Mesothelial cell of epicardium (in vitro differentiated cells): Measurements from ENCODE around the gene USP36. TPM values are rescaled to one million over a fixed set of nuclear protein-coding genes. Genes with fewer than 3 reads are reported as not detected.
A peak's percentile ranks its signal among the peaks of the same experiment; 100 is the strongest.
"Not testable (repeated sequence)": the region's sequence is repeated elsewhere in the genome, so short reads cannot be mapped to it uniquely, and the experiment has no call there.

Experiments
- DNase-seq, 2 experiments: peaks; one replicate each; pipeline ENCODE4 v3.0.0; 2021; ENCODE audit warnings: low spot score in 2 of 2; ENCODE audit not compliant: unreplicated experiment in 2 of 2
- H3K27ac Mint-ChIP-seq: 2 replicates; pipeline ENCODE4 v1.8.0; 2021; ENCODE audit warnings: mixed read lengths
- H3K27me3 Mint-ChIP-seq: 2 replicates; pipeline ENCODE4 v1.8.0; 2021; ENCODE audit warnings: low read depth, mixed read lengths
- H3K36me3 Mint-ChIP-seq: 2 replicates; pipeline ENCODE4 v1.8.0; 2021; ENCODE audit warnings: mixed read lengths
- H3K4me1 Mint-ChIP-seq: 2 replicates; pipeline ENCODE4 v1.8.0; 2021; ENCODE audit warnings: mixed read lengths
- H3K4me3 Mint-ChIP-seq: 2 replicates; pipeline ENCODE4 v1.8.0; 2021; ENCODE audit warnings: mild to moderate bottlenecking, moderate library complexity, mixed read lengths
- H3K9me3 Mint-ChIP-seq: 2 replicates; pipeline ENCODE4 v1.8.0; 2021; ENCODE audit warnings: mixed read lengths
- total RNA-seq: library from RNA; stranded (reverse); gene quantifications from 3 replicates; pipeline ENCODE4 v1.2.1, GENCODE V29; 2021
- TF ChIP-seq, protein P1 (sequence below): fragments of 200-600 bp; sonication (generic); IDR thresholded peaks from one replicate; pipeline ENCODE4 v1.5.0; 2021; ENCODE audit warnings: antibody characterized with exemption; ENCODE audit not compliant: unreplicated experiment

The USP36 gene
- total RNA-seq, 1 donor from 2014 or later = 62.0 TPM

DNA sequence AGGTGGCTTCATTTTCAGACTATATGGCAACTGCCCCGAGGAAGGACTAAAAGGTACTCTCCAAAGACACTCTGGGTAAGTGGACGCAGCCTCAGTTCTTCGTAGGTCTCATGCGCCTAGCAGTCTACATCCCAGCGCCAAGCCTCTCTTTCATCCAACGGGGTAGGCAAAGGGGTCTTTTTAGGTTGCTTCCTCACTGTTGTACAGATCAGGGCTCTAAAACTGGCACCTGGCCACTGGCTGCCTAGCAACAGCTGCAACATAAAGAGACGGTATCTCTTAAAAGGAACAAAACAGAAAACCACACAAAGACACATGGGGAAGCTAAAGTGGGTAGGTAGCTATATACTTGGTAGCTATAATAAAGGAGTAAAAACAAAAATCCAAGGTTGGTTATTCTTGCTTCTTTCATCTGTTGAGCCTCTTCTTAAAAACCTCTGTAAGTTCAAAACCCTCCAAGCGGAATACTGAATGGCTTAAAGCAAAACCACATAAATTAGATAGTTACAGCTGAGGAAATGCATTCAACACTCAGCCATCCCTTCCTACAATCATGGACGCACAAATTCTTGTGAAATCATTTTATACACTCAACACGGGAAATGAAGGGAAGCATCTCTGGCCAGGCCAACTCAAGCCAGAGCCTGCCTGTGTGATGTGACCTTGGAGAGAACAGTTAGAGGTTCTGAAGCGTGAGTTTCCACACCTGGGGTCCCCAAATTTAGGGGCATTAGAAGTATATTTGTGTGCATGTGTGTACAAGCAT lies 81.2 kb downstream of the USP36 start:
- Mint-ChIP-seq H3K9me3 (no peaks in the 10 kb centered on the region), H3K4me3 (no peak overlapping the region), H3K36me3 (no peaks in the 10 kb centered on the region), H3K27ac (peak overlapping the region; percentile 64), H3K27me3 (no peaks in the 10 kb centered on the region), H3K4me1 (peaks cover 39% of the 10 kb centered on the region)
- TF ChIP-seq, protein P1, sequence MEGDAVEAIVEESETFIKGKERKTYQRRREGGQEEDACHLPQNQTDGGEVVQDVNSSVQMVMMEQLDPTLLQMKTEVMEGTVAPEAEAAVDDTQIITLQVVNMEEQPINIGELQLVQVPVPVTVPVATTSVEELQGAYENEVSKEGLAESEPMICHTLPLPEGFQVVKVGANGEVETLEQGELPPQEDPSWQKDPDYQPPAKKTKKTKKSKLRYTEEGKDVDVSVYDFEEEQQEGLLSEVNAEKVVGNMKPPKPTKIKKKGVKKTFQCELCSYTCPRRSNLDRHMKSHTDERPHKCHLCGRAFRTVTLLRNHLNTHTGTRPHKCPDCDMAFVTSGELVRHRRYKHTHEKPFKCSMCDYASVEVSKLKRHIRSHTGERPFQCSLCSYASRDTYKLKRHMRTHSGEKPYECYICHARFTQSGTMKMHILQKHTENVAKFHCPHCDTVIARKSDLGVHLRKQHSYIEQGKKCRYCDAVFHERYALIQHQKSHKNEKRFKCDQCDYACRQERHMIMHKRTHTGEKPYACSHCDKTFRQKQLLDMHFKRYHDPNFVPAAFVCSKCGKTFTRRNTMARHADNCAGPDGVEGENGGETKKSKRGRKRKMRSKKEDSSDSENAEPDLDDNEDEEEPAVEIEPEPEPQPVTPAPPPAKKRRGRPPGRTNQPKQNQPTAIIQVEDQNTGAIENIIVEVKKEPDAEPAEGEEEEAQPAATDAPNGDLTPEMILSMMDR = no peak
- DNase-seq = peak in 1 of 2 experiments; percentile 63

DNA sequence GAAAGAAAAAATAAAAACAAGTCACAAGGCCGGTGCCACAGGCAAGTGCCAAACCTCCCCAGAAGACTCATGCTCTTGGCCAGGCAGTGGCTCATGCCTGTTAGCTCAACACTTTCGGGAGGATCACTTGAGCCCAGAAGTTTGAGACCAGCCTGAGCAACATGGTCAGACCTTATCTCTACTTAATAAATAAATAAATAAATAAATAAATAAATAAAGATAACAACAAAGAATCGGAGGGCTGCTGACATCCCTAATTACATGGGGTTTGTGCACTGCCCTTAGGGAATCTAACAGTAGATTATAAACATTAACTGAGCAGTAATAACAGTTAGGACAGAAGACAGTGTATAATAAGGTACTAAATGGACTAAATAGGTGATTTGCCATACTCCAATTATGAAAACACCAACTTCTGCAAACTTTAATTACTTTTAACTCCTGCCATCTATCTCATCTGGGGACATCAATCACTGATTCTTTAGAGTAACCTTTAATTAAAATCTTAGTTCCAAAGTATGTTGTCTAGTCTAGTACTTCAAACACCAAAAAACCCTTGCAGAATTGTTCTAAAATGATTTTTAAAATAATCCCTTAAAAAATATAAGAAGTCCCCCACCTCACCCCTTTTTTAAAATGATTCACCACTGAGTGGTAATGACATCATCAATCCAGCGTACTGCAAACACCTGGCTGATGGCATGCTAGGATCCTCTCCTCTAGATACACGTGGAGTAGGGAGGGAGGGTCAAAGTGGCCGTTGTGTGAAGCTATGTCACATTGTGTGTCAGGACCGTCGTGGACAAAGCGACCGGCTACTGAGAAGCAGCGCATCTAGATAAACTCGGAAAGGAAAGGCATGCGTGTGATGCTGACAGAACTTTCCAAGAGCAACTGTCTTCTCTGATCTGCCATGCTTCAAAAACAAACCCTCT lies 87.0 kb downstream of the USP36 start:
- H3K4me1 Mint-ChIP-seq = peaks cover 11% of the 10 kb centered on the region
- no peaks in the 10 kb centered on the region for H3K27me3 Mint-ChIP-seq
- TF ChIP-seq, protein P1 = no peak
- H3K9me3 Mint-ChIP-seq = no peaks in the 10 kb centered on the region
- no peaks in the 10 kb centered on the region for H3K36me3 Mint-ChIP-seq
- no peak overlapping the region for H3K4me3 Mint-ChIP-seq
- no peak for DNase-seq
- no peak overlapping the region for H3K27ac Mint-ChIP-seq

DNA sequence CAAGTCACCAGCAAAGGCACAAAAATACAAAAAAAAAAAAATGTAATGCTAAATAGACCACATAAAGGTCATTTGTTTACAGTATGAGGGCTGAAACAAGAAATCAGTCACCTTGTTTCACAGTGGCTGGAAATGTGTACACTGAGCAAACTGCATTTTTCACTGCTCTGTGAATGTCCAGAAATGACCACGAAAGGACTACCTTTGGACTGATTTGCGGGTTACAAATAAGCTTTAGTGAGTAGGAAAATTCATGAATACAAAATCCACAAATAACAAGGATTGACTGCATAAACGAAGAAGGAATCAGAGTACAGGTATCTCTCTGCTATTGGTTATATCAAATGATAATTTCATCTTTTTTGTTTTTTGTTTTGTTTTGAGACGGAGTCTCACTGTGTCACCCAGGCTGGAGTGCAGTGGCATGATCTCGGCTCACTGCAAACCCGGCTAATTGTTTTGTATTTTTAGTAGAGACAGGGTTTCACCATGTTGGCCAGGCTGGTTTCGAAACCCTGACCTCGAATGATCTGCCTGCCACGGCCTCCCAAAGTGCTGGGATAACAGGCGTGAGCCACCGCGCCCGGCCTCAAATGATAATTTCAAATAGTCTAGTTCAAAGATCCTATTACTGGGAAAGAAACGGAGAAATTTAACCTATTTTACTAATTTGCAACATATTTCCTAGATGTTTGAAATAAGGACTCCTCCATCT lies 89.0 kb downstream of the USP36 start:
- H3K27me3 Mint-ChIP-seq = no peaks in the 10 kb centered on the region
- no peaks in the 10 kb centered on the region for H3K36me3 Mint-ChIP-seq
- H3K4me1 Mint-ChIP-seq = peaks cover 1% of the 10 kb centered on the region
- TF ChIP-seq, protein P1 = no peak
- no peak for DNase-seq
- H3K27ac Mint-ChIP-seq = no peak overlapping the region
- H3K9me3 Mint-ChIP-seq = no peaks in the 10 kb centered on the region
- no peak overlapping the region for H3K4me3 Mint-ChIP-seq

DNA sequence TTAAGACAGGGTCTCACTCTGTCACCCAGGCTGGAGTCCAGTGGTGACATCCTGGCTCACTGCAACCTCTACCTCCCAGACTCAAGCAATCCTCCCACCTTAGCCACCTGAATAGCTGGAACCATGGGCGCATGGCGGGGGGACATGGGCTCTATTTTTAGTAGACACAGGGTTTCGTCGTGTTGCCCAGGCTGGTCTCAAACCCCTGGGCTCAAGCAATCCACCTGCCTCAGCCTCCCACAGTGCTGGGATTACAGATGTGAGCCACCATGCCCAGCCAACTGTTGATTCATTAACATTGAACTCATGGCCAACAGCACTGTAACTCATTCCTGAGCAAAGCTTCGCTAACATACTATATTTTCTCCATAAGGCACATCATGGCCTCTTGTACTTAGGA lies 89.6 kb downstream of the USP36 start:
- not testable (repeated sequence) for H3K4me1 Mint-ChIP-seq, H3K4me3 Mint-ChIP-seq, H3K36me3 Mint-ChIP-seq

DNA sequence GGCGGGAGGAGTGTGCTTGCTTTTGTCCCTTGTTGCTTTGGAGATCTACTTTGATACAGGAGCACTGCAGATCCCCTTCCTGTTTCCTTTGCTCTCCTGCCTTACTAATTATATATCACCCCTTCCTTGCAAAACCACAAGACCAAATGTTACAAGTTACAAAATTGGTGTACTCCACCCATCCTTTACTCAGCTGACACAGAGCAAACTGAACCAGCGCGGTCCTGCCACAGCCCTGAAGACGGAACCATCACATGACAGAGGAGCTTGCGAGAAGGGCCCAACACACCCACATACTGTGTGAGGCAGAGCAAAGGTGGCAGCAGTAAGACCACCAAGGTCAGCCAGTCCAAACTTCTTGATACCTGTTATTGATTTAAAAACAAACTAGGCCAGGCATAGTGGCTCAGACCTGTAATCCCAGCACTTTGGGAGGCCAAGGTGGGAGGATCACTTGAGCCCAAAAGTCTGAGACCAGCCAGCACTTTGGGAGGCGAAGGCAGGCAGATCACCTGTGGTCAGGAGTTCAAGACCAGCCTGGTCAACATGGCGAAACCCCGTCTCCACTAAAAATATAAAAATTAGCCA lies 91.8 kb downstream of the USP36 start:
- Mint-ChIP-seq H3K4me1 (peaks cover 6% of the 10 kb centered on the region), H3K4me3 (no peak overlapping the region), H3K9me3 (no peaks in the 10 kb centered on the region), H3K27me3 (no peaks in the 10 kb centered on the region), H3K27ac (no peak overlapping the region), H3K36me3 (peaks cover 4% of the 10 kb centered on the region)
- TF ChIP-seq, protein P1 = no peak
- no peak for DNase-seq

More for the DNA sequence above, 89.6 kb downstream of the USP36 start:
- H3K27ac Mint-ChIP-seq = peak overlapping the region; percentile 30
- H3K9me3 Mint-ChIP-seq, DNase-seq, H3K27me3 Mint-ChIP-seq: not testable (repeated sequence)
